GM12878 (cell line): ENCODE measurements around the gene KCNQ1.

Experiments used
- CBFB ChIP-seq: IDR thresholded peaks from 2 replicates; pipeline ENCODE4 v1.6.1; 2016; ENCODE audit warnings: antibody characterized with exemption, low read depth
- CHD4 ChIP-seq: fragments of 200-600 bp; sonication (generic); IDR thresholded peaks from 2 replicates; pipeline ENCODE4 v1.6.1; 2016; ENCODE audit warnings: mild to moderate bottlenecking
- SMC3 ChIP-seq: IDR thresholded peaks from 2 replicates; pipeline ENCODE4 v1.6.1; 2011; ENCODE audit warnings: low read length, improper control_type of control experiment, borderline replicate concordance
- YBX1 ChIP-seq: fragments of 450-650 bp; IDR thresholded peaks from 2 replicates; pipeline ENCODE4 v1.6.1; 2016; ENCODE audit warnings: antibody characterized with exemption
- ZZZ3 ChIP-seq: IDR thresholded peaks from 2 replicates; pipeline ENCODE4 v1.6.1; 2011; ENCODE audit warnings: low read depth; ENCODE audit not compliant: control insufficient read depth, insufficient read length
- TF ChIP-seq, protein P1 (sequence below), 3 experiments: IDR thresholded peaks in 2 of 3; conservative IDR thresholded peaks in 1 of 3; 2 replicates each; pipeline ENCODE4 v1.5.1; 2011; ENCODE audit warnings: low read depth in 3 of 3, low read length in 3 of 3, mild to moderate bottlenecking in 3 of 3, control low read depth in 2 of 3, moderate library complexity in 2 of 3, inconsistent platforms in 1 of 3, mixed read lengths in 1 of 3; ENCODE audit not compliant: control insufficient read depth in 2 of 3, insufficient read depth in 1 of 3; ENCODE audit errors: extremely low read depth in 1 of 3
- TF ChIP-seq, protein P2 (sequence below): IDR thresholded peaks from 2 replicates; pipeline ENCODE4 v1.6.1; 2011; ENCODE audit warnings: borderline replicate concordance, low read depth, mild to moderate bottlenecking, moderate library complexity, mixed read lengths, low read length; ENCODE audit not compliant: insufficient read depth; ENCODE audit errors: extremely low read length
- TF ChIP-seq, protein P3 (sequence below): fragments of 450-650 bp; formaldehyde crosslinking; IDR thresholded peaks from 2 replicates; pipeline ENCODE4 v1.4.0; 2020; ENCODE audit warnings: mild to moderate bottlenecking, moderate library complexity
- TF ChIP-seq, protein P4 (sequence below): IDR thresholded peaks from 2 replicates; pipeline ENCODE4 v1.6.1; 2012; ENCODE audit warnings: mild to moderate bottlenecking, low read depth, low read length

DNA sequence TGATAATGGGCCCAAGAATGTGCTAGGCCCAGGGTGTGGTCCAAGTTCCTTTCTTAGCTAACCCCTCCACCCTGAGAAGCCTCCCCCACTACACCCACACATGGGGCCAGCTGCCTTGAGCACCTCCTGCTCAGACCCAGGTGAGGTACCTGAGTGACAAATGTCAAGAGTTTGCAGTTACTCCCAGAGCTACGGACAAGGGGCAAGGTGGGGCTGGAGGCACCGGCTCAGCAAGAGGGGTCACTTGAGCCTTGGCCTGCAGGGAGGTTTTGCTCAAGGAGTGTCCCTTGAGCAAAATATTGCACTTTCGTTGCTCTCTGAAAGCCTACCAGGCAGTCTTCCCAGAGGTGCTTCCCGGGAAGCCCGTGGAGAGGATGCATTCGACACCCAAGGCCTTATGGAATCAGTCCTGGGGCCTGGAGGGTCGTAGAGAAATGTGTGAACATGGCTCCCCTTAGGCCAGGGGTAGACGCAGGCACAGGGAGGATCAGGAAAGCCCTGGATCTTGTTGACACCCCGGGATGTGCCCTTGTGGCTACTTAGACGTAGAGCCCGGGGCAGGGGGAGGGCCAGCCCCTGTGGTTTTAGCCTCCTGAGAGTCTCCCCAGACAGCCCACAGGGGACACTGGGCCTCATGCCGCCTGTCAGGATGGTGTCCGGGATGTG, 114.2 kb downstream of the KCNQ1 start:
- no peak for TF ChIP-seq ZZZ3
- no peak for TF ChIP-seq CBFB
- TF ChIP-seq, protein P1, sequence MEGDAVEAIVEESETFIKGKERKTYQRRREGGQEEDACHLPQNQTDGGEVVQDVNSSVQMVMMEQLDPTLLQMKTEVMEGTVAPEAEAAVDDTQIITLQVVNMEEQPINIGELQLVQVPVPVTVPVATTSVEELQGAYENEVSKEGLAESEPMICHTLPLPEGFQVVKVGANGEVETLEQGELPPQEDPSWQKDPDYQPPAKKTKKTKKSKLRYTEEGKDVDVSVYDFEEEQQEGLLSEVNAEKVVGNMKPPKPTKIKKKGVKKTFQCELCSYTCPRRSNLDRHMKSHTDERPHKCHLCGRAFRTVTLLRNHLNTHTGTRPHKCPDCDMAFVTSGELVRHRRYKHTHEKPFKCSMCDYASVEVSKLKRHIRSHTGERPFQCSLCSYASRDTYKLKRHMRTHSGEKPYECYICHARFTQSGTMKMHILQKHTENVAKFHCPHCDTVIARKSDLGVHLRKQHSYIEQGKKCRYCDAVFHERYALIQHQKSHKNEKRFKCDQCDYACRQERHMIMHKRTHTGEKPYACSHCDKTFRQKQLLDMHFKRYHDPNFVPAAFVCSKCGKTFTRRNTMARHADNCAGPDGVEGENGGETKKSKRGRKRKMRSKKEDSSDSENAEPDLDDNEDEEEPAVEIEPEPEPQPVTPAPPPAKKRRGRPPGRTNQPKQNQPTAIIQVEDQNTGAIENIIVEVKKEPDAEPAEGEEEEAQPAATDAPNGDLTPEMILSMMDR (IDR thresholded peaks at IDR 0.05 in 2 of 3, conservative IDR thresholded peaks at IDR 0.05 in 1 of 3; ENCODE audit: control insufficient read depth in 2 of 3, extremely low read depth in 1 of 3, insufficient read depth in 1 of 3, low read depth in 3 of 3, low read length in 3 of 3): no peak
- TF ChIP-seq, protein P2, sequence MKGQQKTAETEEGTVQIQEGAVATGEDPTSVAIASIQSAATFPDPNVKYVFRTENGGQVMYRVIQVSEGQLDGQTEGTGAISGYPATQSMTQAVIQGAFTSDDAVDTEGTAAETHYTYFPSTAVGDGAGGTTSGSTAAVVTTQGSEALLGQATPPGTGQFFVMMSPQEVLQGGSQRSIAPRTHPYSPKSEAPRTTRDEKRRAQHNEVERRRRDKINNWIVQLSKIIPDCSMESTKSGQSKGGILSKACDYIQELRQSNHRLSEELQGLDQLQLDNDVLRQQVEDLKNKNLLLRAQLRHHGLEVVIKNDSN: no peak
- no peak for TF ChIP-seq CHD4
- TF ChIP-seq, protein P3, sequence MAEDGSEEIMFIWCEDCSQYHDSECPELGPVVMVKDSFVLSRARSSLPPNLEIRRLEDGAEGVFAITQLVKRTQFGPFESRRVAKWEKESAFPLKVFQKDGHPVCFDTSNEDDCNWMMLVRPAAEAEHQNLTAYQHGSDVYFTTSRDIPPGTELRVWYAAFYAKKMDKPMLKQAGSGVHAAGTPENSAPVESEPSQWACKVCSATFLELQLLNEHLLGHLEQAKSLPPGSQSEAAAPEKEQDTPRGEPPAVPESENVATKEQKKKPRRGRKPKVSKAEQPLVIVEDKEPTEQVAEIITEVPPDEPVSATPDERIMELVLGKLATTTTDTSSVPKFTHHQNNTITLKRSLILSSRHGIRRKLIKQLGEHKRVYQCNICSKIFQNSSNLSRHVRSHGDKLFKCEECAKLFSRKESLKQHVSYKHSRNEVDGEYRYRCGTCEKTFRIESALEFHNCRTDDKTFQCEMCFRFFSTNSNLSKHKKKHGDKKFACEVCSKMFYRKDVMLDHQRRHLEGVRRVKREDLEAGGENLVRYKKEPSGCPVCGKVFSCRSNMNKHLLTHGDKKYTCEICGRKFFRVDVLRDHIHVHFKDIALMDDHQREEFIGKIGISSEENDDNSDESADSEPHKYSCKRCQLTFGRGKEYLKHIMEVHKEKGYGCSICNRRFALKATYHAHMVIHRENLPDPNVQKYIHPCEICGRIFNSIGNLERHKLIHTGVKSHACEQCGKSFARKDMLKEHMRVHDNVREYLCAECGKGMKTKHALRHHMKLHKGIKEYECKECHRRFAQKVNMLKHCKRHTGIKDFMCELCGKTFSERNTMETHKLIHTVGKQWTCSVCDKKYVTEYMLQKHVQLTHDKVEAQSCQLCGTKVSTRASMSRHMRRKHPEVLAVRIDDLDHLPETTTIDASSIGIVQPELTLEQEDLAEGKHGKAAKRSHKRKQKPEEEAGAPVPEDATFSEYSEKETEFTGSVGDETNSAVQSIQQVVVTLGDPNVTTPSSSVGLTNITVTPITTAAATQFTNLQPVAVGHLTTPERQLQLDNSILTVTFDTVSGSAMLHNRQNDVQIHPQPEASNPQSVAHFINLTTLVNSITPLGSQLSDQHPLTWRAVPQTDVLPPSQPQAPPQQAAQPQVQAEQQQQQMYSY (CRISPR knock-in tag): no peak
- TF ChIP-seq, protein P4, sequence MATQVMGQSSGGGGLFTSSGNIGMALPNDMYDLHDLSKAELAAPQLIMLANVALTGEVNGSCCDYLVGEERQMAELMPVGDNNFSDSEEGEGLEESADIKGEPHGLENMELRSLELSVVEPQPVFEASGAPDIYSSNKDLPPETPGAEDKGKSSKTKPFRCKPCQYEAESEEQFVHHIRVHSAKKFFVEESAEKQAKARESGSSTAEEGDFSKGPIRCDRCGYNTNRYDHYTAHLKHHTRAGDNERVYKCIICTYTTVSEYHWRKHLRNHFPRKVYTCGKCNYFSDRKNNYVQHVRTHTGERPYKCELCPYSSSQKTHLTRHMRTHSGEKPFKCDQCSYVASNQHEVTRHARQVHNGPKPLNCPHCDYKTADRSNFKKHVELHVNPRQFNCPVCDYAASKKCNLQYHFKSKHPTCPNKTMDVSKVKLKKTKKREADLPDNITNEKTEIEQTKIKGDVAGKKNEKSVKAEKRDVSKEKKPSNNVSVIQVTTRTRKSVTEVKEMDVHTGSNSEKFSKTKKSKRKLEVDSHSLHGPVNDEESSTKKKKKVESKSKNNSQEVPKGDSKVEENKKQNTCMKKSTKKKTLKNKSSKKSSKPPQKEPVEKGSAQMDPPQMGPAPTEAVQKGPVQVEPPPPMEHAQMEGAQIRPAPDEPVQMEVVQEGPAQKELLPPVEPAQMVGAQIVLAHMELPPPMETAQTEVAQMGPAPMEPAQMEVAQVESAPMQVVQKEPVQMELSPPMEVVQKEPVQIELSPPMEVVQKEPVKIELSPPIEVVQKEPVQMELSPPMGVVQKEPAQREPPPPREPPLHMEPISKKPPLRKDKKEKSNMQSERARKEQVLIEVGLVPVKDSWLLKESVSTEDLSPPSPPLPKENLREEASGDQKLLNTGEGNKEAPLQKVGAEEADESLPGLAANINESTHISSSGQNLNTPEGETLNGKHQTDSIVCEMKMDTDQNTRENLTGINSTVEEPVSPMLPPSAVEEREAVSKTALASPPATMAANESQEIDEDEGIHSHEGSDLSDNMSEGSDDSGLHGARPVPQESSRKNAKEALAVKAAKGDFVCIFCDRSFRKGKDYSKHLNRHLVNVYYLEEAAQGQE: no peak
- TF ChIP-seq YBX1: no peak
- no peak for TF ChIP-seq SMC3
